HG02840 (cell line): ENCODE results near the gene SCGB1C2.
"Not testable (repeated sequence)": the region's sequence is repeated elsewhere in the genome, so short reads cannot be mapped to it uniquely, and the experiment has no call there.

Experiments used
- ATAC-seq: cut with Tn5 transposase; IDR thresholded peaks from one replicate; pipeline ENCODE4 v1.9.1; 2021; ENCODE audit warnings: mild to moderate bottlenecking, moderate library complexity, moderate number of reproducible peaks; ENCODE audit not compliant: unreplicated experiment, low FRiP score

The SCGB1C2 gene

GRCh38 chr17:137166-137807 lies at the start of gene SCGB1C2:
SCGB1C2 (plus strand) TSS chr17:137569; CDS start chr17:137591, 22 bp downstream.
- not testable (repeated sequence) for ATAC-seq

DNA sequence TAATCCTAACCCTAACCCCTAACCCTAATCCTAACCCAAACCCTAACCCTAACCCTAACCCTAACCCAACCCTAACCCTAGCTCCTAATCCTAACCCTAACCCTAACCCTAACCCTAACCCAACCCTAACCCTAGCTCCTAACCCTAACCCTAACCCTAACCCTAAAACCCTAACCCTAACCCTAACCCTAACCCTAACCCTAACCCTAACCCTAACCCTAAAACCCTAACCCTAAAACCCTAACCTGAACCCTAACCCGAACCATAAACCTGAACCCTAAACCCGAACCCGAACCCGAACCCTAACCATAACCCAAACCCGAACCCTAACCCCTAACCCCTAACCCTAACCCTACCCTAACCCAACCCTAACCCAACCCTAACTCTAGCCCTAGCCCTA lies 24.3 kb upstream of the SCGB1C2 start:
- not testable (repeated sequence) for ATAC-seq

- ATAC-seq: not testable (repeated sequence)
Observed at GRCh38 chr17:118339-118917, 18.9 kb upstream of the SCGB1C2 start.

GRCh38 chr17:133932-134331 lies 3.4 kb upstream of the SCGB1C2 start:
- not testable (repeated sequence) for ATAC-seq

- ATAC-seq: peak; percentile 65
Observed at GRCh38 chr17:134332-134785, 3.0 kb upstream of the SCGB1C2 start.

- ATAC-seq: not testable (repeated sequence)
Observed at GRCh38 chr17:135022-135421, 2.3 kb upstream of the SCGB1C2 start.

- not testable (repeated sequence) for ATAC-seq
Observed at GRCh38 chr17:135895-136294, 1.5 kb upstream of the SCGB1C2 start.

GRCh38 chr17:136531-136930 lies 838 bp upstream of the SCGB1C2 start:
- ATAC-seq: not testable (repeated sequence)

DNA sequence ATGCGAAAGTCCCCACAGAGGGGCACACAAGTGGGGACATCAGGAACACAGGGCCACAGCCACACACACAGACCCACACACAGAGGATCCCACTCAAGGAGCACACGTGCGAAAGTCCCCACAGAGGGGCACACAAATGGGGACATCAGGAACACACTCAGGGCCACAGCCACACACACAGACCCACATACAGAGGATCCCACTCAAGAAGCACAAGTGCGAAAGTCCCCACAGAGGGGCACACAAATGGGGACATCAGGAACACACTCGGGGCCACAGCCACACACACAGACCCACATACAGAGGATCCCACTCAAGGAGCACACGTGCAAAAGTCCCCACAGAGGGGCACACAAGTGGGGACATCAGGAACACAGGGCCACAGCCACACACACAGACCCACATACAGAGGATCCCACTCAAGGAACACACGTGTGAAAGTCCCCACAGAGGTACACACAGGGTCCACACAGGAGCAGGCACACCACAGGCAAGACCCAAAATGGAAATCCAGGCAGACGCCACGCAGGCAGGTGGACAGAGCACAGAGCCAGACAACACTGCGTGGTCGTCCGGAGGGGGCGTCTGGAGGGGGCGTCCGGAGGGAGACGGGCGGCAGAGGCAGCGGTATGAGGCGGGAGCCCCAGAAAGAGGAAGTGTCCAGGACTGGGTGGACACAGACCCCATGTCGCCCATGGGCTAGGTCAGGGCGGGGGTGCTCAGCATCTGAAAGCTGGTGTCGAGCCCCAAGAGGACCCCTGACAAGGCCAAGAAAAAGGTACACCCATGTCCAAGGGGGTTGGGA lies 2.2 kb downstream of the SCGB1C2 start:
- not testable (repeated sequence) for ATAC-seq

DNA sequence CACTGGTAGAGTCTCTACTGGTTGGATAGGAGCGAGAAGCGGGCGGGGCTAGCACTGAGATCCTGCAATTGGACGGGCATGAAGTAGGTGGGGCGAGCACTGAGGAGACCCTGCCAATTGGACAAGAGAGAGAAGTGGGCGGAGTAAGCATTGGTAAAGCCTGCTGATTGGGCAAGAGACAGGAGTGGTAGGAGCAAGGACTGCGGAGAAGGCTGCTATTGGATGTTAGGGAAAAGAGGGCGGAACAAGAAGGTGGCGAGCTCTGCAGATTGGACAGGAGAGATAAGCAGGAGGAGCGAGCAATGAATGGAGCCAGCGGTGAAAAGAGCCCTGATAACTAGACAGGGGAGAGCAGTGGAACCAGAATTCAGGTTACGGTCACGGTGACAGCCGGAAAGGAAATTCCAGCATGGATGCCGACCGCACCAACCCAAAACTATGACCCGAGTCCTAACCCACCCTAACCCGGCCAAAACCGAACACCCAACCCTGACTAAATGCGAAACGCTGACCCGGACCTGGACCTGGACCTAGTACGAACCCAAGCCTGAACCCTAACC lies 4.8 kb downstream of the SCGB1C2 start:
- no peak for ATAC-seq

DNA sequence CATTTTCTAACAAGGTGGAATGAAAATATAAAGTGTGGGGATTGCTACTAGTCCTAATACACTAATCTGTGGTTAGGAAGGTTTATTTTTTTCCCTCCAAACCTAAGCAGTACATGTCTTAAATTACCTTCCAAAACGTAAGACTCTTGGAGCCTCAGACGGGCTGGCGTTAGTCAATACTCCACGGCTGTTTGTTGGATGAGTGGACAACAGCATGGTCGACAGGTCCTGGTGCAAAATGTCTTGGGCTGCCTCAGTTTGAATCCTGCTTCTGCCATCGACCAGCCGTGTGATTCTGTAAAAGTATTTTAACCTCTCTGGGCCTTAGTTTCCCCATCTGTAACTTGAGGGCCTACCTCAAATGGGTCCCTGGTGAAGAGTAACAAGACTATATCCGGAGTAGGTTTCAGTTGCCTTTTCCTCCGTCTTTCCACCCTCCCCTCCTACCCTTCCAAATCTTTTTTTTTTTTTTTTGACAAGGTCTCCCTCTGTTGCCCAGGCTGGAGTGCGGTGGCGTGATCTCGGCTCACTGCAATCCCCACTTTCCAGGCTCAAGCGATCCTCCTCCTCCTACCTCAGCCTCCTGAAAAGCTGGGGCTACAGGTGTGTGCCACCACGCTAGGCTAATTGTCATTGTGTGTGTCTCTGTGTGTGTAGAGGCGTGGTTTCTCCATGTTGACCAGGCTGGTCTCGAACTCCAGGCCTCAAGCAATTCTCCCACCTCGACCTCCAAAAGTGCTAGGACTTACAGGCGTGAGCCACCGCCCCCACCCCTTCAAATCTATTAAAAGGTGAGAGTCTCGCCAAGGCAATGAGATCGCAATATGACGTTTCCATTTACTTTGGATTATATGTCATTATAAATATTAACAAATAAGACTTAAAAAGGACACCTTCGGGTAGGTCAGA lies 5.8 kb downstream of the SCGB1C2 start:
- ATAC-seq: no peak

DNA sequence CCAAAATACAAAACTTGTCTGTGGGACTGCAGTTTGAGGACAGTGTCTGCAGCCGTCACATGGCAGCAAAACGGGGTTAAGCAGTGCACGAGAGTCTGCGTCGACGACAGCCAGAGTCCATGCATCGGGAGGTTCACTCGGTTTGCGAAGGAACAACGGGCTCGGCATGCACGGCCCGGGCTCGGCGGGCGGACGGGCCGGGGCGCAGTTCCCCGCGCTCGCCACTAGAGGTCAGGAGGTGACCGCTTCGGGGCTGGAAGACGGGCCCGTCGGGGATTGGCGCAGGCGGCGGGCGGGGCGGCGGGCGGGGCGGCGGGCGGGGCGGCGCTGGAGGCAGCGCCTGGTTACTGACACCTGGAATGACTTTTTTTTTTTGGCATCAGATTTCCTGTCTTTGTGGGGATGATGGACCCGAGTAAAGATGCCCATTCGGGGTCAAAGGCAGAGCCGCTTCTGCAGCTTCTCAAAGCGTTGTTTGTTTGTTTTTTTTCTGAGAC lies 6.5 kb downstream of the SCGB1C2 start:
- no peak for ATAC-seq

GRCh38 chr17:144936-145670 lies 7.7 kb downstream of the SCGB1C2 start:
- no peak for ATAC-seq

GRCh38 chr17:145671-146541 lies 8.5 kb downstream of the SCGB1C2 start:
- no peak for ATAC-seq

DNA sequence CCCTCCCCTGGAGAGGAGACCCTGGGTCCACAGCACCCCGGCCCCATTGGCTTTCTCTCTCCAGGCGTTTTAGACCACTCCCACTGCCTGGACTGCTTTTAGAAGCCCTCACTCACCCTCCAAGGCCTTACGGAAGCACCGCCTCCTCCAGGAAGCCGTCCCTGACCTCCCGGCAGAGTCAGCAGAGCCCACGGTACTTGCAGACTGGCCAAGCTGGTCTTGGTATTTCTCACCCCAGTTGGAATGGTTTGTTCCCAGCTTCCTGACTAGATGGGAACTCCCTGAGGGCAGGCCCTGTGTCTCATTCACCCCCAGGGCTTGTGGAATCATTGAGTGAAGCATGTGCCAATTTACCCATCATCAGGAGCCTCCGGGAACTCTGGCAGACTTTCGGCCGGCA lies 9.2 kb downstream of the SCGB1C2 start:
- ATAC-seq: no peak

DNA sequence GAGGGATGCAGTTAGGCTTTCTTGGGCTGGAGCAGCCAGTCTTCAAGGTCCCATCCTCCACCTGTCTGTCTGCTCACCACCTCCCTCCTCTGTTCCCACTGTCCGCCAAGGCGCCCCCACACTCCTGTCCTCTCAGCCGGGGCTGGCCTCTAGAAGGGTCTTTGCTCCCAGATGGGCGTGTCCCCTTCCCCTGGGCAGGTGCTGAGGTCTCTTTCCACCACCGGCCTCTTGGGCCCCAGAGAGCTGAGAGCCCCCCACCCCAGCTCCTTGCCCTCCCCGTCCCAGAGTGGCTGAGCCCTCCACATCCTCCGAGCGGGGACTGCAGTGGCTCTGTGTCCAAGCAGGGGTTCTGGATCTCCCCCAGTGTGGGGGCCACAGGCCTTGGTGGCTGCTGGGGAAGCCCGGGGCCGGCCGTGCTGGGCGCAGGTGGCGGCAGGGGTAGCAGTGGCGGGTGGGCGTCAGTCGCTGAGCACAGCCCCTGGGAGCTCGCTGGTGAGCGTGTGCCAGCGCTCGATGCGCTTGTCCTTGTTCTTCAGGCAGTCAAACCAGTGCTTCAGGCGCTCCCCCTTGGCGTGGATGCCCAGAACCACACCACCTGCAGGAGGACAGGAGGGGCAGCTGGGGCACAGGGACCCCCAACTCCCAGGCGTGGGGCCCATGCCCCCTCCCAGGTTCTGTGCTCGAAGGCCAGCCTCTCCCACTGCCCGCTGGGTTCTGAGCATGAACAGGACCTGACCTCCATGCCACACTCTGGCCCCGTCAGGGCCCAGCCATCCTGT lies 9.8 kb downstream of the SCGB1C2 start:
- ATAC-seq: no peak
